Measurements from ENCODE around the gene ETV4.

ETV4 gene

DNA sequence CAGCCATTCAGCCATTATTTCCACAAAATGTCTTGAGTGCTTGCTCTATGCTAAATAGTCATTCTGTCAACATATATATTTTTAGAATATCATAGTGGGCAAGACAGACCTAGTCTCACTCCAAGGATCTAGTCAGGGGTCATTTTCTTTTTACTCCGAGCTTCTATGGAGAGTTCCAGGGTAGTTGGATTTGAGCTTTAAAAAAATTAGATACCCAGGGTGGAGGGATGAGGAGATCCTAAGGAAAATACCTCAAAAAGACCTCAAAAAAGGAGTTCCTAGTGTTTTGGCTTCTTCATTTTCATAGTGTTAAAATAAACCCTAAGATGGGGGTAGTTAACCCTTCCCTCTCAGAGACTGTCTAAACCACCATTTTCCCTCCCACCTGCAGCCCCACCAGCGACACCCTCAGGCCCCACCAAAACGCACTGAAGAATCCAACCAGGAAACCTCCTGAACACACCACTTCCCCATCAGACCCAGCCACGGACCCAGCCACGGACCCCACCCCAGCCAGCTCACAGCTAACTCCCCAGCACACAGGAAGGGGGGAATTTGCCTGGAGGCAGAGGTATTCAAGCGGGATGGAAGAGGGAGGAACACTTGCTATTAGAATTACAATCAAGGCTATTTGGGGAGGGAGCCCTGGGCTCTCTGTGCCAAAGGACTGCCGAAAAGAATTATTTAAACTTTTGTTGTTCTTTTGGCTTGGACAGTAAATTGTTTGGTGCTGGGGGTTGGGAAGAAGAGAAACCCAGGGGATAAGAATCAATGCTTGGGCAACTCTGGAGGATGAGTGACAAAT, 2.2 kb downstream of the ETV4 start:
- no peak for DNase-seq (ENCODE audit: low read depth)

DNA sequence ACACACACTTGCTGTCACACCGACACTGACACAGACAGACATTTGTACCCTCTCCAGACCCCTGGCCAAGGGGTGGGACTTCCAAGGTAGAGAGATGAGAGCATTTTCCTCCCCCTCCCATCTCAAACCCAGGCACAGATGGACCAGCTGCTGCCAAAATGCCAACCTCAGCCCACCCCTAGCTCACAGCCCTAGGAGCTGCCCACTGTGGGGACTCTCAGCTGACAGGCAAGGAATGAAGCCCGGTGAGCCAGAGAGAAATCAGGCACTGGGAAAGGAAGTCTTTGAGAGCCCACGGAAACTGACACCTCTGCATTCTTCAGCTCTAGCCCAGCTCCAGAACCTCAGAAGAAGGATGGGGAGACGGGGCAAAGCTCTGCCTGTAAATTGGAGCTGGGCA, 2.8 kb downstream of the ETV4 start:
- no peak for DNase-seq (ENCODE audit: low read depth)

DNA sequence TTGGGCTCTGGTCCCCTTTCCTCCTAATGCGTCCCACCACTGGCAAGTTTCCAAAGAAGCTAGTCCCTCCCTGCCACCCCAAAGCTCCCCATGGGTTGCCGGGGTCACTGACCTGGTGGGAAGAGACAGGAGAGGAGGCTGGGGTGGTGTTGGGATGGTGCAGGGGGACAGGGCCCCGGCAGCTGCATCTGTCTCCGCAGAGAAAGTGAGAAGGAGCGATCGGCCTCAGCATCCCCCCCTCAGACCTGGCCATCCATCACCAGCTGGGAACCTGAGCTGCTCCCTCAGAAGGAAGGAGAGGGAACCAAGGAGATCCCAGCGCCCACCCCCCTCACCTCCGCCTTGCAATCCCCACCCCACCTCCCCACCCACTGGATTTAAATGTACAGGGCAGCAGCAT, 3.3 kb downstream of the ETV4 start:
- DNase-seq (ENCODE audit: low read depth): no peak

DNA sequence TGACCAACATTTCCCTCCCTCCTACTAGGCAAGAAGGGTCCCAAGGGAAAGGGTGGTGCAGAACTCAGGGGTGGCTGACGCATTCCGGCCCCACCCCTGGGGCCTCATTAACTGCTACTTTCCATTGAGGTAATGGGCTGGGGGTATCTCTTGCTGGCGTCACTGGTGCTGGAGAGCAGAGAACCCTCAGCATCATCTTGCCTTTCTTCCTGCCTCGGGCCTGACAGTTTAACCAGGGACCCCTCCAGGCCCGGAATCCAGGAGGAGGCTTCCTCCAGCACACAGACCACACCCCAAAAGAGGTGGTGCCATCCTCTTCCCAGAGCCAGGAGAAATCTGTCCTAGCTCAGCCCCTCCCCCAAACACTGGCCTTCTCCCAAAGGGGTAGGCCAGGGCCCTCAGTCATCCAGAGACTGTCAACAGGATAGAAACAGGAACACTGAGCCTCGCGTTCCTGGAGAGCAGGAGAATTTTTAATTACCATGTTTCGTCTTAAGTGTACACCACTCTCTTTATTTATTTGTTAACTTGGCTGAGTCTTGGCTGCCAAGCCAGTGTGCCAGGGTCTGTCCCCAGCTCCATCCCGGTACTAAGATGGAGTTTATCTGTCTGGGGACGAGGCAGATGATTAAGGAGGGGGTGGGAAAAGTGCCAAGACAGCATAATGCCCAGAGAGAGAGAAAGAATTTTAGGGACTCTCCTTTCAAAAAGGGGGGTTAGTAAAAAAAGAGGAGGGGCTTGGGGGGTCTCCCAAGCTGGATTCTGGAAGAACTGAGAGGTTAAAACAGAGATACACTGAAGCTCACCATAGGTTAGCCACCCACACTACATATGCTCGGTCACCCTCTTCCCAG, 5.1 kb downstream of the ETV4 start:
- no peak for DNase-seq (ENCODE audit: low read depth)

DNA sequence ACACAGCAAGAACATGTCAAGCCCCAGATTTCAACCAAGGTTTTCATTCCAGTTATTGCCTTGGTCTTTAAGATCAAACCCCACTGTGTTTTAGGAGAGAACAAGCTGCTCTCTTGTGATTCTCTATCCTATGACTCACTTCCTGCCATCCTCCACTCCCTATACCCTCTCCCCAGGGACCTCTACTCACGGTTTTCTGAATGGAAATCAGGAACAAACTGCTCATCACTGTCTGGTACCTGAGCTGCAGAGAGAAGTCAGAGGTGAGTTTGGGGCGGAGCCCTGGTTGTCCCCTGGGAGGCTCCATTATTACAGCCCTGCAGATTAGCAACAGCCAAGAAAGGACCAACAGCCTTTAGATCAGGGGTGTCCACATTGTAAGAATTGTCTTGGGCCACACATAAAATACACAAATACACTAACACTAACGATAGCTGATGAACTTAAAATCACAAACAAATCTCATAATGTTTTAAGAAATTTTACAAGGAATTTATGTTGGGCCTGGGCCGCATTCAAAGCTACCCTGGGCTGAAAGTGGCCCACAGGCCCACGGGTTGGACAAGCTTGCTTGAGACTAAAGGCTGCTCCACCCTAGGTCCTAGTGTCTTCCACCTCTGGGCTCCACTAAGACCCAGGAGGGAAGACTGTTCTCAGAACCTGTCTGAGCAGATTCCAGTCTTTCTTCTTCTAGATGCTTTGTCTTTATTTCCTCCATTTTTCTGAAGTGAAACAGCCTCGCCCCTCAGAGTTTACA, 9.7 kb downstream of the ETV4 start:
- DNase-seq (ENCODE audit: low read depth): no peak

DNA sequence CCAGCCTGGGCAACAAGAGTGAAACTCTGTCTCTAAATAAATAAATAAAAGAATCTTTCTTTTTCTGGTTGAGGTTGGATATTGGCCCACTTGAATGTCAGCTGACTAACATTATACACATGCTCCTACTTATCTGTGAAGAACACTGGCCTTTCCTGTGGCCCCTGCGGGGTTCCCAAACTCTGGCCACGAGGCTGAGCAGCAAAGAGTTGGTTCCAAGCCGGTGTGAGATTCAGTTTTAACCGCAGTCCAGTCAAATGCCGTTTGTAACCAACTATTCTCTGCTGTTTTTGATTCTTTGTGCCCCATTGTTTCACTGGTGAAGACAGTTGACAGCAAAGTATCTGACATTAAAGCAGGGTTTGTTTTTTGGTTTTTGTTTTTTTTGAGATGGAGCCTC, 11.2 kb downstream of the ETV4 start:
- DNase-seq (ENCODE audit: low read depth): no peak

DNA sequence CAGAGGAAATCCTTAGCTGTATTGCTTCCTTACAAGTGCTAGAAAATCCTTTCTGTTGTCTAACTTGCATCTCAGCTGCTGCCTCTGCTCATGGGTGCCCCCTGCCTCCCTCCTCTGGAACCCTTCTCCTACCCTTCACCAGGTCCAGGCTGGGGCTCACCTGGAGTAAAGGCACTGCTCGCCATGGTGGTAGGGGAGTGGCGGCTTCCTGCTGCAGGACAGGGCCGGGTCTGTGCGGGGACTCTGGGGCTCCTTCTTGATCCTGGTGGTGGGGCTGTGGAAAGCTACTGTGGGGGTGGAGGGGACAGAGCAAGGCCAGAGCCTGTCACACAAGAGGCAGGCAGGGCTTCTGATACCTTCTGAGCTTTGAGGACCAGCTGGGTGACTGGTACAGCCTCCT, 12.4 kb downstream of the ETV4 start:
- no peak for DNase-seq (ENCODE audit: low read depth)

DNA sequence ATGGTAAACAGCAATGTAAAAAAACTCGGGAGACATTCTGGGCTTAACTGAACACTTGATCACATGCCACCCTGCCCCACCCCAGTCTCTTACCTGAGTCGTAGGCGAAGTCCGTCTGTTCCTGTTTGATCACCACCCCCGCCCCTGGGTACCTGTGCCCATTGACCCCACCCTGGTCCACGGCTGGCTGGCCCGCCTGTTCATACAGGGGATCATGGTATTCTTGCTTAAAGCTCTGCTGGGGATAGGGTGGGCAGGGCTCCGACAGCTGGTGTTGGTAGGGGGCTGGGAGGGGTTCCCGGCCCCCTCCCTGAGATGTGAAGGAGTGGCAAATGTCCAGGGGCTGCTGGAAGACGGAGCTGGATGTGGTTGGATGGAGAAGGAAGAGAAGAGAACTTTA, 13.6 kb downstream of the ETV4 start:
- DNase-seq (ENCODE audit: low read depth): no peak

DNA sequence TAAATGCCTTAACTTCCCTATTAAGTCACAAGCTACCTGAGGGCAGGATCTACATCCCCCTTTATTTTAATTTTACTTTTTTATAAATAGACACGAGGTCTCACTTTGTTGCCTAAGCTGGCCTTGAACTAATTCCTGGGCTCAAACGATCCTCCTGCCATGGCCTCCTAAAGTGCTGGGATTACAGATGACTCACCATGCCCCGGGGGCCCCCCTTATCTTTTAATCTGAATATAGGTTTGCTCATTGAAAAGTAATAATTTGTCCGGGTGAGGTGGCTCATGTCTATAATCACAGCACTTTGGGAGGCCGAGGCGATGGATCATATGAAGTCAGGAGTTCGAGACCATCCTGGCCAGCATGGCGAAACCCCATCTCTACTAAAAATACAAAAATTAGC, 14.2 kb downstream of the ETV4 start:
- DNase-seq (ENCODE audit: low read depth): no peak

DNA sequence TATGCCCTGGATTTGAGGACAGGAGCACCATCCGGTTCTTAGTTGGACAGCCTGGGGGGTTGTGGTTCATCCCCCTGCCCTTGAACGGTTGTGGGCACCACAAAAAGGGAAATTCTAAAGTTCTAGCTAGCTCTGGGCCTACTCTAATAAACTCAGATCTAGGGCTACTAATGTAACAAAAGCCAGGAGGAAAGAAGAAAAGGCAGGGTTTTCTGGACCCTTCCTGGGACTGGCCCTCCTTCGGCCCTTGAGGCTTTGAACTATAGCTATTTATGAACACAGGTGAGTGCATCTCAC, 15.1 kb downstream of the ETV4 start:
- no peak for DNase-seq (ENCODE audit: low read depth)

DNA sequence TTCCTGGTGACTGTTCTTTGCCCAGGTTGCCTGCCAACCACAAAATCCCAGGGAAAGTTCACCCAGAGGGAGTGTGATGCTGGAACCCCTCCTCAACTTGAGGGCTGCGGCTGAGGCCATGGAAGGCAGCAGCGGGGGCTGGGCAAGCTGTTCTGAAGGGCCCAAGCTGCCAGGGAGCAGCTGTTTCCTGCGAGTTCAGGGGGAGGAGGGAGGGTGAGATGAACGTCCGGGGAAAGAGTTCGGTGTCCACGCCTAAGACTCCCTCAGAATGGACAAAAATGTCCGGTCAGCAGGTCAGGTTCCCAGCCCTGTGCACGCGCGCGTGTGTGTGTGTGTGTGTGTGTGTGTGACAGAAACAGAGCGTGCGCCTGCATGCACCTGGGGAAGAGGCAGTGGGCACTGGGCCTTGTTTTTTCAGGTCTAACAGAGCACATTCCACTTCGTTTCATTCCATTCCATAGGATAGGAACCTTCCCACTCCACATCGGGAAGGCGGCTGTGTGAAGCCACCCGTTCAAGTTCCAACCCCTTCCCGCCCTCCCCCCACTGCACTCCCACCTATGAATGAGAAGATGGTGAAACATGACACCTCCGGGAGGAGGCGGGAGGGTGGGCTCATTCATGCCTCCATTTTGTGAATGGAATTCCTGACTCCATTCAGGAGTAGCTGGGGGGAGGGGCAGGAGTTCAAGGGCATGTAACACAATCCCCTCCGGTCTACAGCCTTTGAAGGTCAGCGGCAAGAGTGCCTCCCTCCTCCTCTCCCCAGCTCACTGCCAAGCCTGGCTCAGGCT, 15.7 kb downstream of the ETV4 start:
- DNase-seq (ENCODE audit: low read depth): no peak

DNA sequence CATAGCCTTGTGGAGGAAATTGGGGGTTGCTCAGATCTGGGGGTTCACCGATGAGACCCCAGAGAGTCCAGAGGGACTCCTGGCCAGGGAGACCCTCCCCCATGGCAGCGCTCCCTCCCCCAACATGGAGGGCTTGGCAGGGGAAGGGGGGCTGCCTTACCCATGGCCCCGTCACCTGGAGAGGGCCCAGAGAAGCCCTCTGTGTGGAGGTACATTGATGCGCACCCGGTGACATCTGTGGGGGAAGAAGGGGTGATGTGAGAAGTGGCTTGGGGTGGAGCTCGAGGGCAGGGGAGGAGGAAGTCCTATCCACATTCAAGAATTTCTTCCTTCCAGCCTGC, 16.2 kb downstream of the ETV4 start:
- DNase-seq (ENCODE audit: low read depth): no peak

DNA sequence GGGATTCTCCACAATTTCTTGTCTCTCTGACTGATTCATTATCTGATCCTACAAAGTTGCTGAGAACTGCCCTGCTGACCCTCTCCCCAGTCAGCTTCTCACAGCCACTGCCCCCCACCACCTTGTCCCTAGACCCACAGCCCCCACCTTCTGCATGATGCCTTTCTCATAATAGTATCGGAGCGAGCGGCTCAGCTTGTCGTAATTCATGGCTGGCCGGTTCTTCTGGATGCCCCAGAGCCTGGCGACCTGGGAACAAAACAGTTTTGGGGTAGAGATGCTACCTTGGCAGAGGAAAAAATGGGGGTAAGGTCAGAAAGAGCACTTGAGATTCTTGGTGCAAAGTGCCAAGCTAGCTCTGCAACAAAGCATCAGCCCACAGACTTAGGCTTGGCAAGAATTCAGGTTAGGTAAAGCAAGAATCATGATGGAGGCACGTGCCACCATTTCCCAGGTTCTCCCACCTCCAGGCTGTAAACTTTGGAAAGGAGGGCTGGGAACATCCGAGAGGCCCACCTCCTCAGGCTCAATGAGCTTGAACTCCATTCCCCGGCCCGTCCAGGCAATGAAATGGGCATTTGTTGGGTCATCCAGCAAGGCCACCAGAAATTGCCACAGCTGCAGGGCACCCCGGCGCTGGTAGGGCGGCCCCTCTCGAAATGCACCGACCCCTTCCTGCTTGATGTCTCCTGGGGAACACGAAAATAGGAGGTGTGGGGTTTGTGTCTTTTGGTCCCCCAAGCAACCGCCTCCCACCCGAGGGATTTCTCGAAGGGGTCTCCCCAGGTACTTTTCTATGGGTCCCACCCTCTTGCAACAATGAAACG, 16.9 kb downstream of the ETV4 start:
- no peak for DNase-seq (ENCODE audit: low read depth)

DNA sequence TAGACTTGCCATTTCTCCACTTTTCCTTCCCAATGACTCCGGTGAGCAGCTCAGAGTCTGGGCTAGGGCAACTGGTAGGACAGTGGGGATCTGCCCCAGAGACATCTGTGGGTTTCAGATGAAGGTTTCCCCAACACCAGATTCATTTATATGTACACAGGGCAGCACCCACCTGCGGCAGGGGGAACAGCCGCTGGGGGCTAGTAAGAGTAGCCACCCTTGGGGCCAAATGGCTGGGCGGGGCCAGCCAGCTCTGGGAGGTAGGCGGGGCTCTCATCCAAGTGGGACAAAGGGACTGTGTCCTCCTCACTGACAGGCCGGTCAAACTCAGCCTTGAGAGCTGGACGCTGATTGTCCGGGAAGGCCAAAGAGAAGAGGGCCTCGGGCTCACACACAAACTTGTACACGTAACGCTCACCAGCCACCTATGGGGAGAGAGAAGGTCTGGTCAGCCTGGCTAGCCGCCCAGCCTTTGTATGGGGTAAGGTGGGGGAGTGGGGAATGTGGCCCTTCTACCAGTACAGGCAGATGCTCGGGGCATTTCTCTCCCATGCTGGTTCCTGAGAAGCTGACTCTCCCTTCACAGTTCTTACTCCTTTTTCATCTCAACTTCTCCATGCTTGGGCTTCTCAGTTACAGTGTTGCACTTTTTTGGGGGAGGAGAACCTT, 17.7 kb downstream of the ETV4 start:
- no peak for DNase-seq (ENCODE audit: low read depth)

DNA sequence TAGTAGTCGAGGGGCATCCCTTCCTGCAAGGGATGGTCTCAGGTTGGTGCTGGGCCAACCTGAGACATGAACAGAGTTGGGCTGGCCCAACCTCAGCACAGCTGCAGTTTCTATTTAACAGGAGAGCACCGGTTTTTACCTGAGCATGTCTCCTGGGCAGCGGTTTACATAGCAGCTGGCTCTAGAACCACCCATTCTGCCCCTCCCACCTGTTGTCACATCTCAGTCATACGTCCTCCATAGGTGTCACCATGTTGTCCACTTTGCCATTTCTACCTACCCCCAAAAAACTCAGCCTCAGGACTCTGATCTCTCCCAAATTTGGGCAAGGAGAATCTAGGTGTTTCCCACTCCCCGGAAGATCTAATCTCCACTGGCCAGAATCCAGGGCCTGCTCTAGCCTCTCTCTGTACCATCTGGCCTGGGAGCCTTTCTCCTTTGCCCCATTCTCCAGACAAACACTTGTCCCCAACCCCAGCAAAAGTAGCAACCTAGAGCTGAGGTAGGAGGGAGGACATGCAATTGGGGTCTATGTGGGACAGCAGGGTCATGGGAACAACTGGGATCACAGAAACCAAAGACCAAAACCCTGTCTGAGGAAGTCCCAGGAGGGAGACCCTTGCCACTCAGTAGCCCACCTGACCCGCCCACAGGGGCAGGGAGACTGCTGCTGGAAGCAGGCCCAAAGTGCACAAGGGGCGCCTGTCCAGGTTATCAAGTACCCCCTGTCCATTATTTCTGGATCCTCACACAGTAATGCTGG, 19.1 kb downstream of the ETV4 start:
- no peak for DNase-seq (ENCODE audit: low read depth)

DNA sequence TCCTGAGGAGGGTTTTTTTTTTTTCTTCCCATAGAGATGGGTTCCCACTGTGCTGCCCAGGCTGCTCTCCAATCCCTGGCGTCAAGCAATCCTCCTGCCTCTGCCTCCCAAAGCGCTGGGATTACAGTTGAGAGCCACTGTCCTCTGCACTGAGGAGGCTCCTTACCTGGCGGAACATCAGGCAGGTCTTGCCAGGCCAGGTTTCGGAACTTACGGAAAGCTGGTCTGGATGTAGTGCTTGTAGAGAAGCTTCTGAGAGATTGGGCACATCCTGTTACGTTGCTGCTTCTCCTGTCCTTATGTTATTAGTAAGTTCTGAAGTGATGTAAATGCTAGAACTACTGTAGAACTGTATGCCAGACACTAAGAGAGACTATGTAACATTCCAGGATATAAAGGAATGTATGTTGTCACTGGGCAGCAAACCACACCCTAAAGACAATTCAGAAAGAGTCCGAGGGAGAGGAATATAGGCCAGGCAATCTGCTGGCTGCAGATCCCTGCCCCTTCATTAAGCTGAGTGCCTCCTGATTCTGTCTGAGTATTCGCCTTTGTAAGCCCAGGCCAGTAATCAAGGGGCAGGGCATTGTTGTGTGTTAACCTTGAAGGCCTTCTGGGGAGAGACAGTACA, 21.1 kb downstream of the ETV4 start:
- DNase-seq (ENCODE audit: low read depth): no peak

DNA sequence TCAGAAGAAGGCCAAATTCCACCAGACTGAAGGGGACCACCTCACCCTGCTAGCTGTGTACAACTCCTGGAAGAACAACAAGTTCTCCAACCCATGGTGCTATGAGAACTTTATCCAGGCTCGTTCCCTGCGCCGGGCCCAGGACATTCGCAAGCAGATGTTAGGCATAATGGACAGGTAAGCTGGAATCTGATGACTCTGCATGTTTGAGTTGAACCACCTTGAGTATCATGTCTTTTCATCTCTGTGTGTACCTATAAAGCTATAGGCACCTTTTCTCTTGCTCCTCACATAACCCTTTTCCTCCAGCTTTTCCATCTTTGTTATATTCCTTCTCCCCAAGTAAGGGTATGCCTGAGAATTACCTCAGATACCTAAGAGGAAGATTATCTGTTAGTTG, 24.8 kb downstream of the ETV4 start:
- DNase-seq (ENCODE audit: low read depth): no peak

DNA sequence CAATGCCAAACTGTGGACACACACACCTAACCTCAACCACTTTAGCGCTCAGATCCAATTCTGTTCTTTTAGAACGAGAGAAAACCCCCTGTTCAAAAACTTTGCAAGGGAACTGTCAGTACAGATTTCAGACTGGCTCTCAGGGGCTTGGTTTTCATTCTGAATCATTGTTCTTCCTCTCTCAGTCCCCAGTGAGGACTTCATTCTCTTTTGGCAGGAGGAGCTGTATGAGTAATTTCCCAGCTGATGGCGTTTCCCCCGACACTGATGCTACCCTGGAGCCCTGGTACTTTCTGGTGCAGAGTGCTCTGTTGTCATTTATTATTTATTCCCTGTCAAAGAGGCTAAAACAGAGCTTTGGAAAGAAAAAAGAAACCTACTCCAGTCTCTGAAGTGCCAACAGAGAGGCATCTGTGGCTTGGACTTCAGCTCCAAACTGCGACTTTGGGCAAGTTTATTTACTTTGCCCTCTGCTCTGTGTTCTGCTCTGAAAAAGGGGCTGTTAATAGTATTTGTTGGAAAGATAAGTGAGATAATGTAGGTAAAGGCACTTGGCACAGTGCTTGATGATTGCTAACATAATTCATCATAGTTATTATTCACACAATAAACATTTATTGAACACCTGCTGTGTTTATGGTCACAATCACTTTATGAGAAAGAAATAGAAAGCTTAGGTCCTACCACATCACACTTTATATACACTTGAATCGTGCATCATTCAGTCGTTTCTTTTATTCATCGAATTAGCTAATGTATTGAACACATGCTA, 28.3 kb downstream of the ETV4 start:
- no peak for DNase-seq (ENCODE audit: low read depth)

DNA sequence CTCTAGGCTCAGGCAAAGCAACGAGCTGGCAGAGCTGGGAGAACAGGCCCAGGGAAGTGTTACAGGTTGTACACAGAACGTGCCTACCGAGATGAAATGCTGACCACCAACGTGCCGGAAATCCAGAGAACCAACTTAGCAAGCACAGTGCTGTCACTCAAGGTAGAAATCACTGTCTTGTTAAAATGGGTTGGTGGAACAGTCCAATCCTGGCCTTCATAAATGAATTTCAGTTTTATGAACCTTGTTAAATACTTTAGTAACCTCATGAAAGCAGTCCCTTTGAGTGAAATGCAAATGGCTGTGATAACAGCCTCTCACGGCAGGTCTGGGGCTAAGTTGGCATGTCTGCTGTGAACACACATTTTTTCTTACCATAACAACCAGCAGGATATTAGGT, 29.0 kb downstream of the ETV4 start:
- no peak for DNase-seq (ENCODE audit: low read depth)
